Peyer's patch (tissue), 4 donors: Measurements from ENCODE around the gene SYNE3.

ENCODE experiments used
- POLR2A ChIP-seq, 2 donors: fragments of 450-650 bp; IDR thresholded peaks; one replicate each; pipeline ENCODE4 v1.5.1; 2017; ENCODE audit warnings: antibody characterized with exemption in 2 of 2, mild to moderate bottlenecking in 2 of 2, moderate library complexity in 2 of 2
- TF ChIP-seq, protein P1 (sequence below), 6 experiments: fragments of 450-650 bp in 4 of 6; fragments of 200-600 bp in 2 of 6; sonication (generic) in 1 of 6; IDR thresholded peaks; one replicate each; pipeline ENCODE4 v1.5.1; 2017 to 2019; ENCODE audit warnings: antibody characterized with exemption in 6 of 6, mild to moderate bottlenecking in 3 of 6, moderate library complexity in 1 of 6

DNA sequence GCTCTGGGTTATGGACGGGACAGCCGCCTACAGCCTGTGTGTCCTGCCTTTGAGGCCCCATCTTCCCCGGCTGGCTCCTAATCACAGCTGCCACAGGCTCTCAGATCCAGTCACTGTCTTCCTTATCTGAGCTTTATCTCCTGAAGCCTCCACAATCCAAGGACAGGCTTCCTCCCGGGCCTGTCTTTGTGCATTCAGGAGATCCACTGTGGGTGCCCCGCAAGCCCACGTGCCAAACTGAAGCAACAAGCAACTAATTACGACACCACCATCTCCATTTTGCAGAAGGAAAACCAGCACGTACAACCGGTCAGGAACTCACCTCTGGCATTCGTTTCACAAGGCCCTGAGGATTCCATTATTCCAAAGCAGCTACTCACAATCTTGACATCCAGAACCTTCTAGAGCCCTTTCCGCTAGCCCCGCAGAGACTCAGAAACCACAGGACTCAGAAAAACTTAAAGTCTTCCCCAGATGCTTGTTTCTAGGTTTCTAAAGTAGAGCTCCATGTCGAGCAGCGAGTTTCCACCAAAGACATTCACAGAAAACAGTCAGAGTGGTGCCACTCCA is 14.0 kb downstream of the SYNE3 start:
- TF ChIP-seq, protein P1, sequence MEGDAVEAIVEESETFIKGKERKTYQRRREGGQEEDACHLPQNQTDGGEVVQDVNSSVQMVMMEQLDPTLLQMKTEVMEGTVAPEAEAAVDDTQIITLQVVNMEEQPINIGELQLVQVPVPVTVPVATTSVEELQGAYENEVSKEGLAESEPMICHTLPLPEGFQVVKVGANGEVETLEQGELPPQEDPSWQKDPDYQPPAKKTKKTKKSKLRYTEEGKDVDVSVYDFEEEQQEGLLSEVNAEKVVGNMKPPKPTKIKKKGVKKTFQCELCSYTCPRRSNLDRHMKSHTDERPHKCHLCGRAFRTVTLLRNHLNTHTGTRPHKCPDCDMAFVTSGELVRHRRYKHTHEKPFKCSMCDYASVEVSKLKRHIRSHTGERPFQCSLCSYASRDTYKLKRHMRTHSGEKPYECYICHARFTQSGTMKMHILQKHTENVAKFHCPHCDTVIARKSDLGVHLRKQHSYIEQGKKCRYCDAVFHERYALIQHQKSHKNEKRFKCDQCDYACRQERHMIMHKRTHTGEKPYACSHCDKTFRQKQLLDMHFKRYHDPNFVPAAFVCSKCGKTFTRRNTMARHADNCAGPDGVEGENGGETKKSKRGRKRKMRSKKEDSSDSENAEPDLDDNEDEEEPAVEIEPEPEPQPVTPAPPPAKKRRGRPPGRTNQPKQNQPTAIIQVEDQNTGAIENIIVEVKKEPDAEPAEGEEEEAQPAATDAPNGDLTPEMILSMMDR (IDR thresholded peaks at IDR 0.05), result no peak
- TF ChIP-seq POLR2A (IDR thresholded peaks at IDR 0.05), result no peak
